Astrocyte (in vitro differentiated cells and primary cell): ENCODE results near the gene ZBTB46. TPM values are rescaled to one million over a fixed set of nuclear protein-coding genes. Genes with fewer than 3 reads are reported as not detected.

Experiments
- DNase-seq: peaks from one replicate; pipeline ENCODE4 v3.0.0-alpha.2; 2010; ENCODE audit warnings: low read depth
- FAIRE-seq: peaks from 2 replicates; lab custom pipeline; 2011; peaks lifted over from hg19 to GRCh38; lab: Jason Lieb, UNC
- H2AFZ ChIP-seq: 2 replicates; pipeline ENCODE4 v1.6.0; 2012; ENCODE audit warnings: low read depth, low read length, inconsistent platforms
- H3K27ac ChIP-seq: 2 replicates; pipeline ENCODE4 v1.5.1; 2011; ENCODE audit warnings: low read depth, low read length, inconsistent platforms
- H3K27me3 ChIP-seq: 2 replicates; pipeline ENCODE4 v1.6.0; 2011; ENCODE audit warnings: low read length, inconsistent platforms; ENCODE audit not compliant: insufficient read depth
- H3K36me3 ChIP-seq: 2 replicates; pipeline ENCODE4 v1.5.1; 2011; ENCODE audit warnings: low read length, inconsistent platforms; ENCODE audit not compliant: insufficient read depth
- H3K4me1 ChIP-seq: 2 replicates; pipeline ENCODE4 v1.5.1; 2011; ENCODE audit warnings: low read length, inconsistent platforms; ENCODE audit not compliant: insufficient read depth
- H3K4me2 ChIP-seq: 2 replicates; pipeline ENCODE4 v1.6.0; 2012; ENCODE audit warnings: low read length, inconsistent platforms
- H3K4me3 ChIP-seq: 2 replicates; pipeline ENCODE4 v1.5.1; 2011; ENCODE audit warnings: low read depth, mild to moderate bottlenecking, low read length, inconsistent platforms; ENCODE audit not compliant: insufficient read depth
- H3K79me2 ChIP-seq: 2 replicates; pipeline ENCODE4 v1.6.0; 2012; ENCODE audit warnings: mild to moderate bottlenecking, low read length, inconsistent platforms; ENCODE audit not compliant: insufficient read depth
- H3K9ac ChIP-seq: 2 replicates; pipeline ENCODE4 v1.6.0; 2012; ENCODE audit warnings: mild to moderate bottlenecking, low read length, inconsistent platforms
- H3K9me3 ChIP-seq: 2 replicates; pipeline ENCODE4 v1.5.1; 2012; ENCODE audit warnings: low read depth, mild to moderate bottlenecking, low read length, inconsistent platforms; ENCODE audit not compliant: insufficient read depth
- H4K20me1 ChIP-seq: 2 replicates; pipeline ENCODE4 v1.6.0; 2012; ENCODE audit warnings: low read length, inconsistent platforms; ENCODE audit not compliant: insufficient read depth
- H3K27ac Mint-ChIP-seq: one replicate; pipeline ENCODE4 v1.8.0; 2021; ENCODE audit warnings: mild to moderate bottlenecking, mixed read lengths; ENCODE audit not compliant: unreplicated experiment
- H3K27me3 Mint-ChIP-seq: one replicate; pipeline ENCODE4 v1.8.0; 2021; ENCODE audit warnings: low read depth, mixed read lengths; ENCODE audit not compliant: unreplicated experiment
- H3K36me3 Mint-ChIP-seq: one replicate; pipeline ENCODE4 v1.8.0; 2021; ENCODE audit warnings: low read depth, mixed read lengths; ENCODE audit not compliant: unreplicated experiment
- H3K4me1 Mint-ChIP-seq: one replicate; pipeline ENCODE4 v1.8.0; 2021; ENCODE audit warnings: low read depth, mixed read lengths; ENCODE audit not compliant: unreplicated experiment
- H3K4me3 Mint-ChIP-seq: one replicate; pipeline ENCODE4 v1.8.0; 2021; ENCODE audit warnings: mild to moderate bottlenecking, moderate library complexity, mixed read lengths; ENCODE audit not compliant: unreplicated experiment
- H3K9me3 Mint-ChIP-seq: one replicate; pipeline ENCODE4 v1.8.0; 2021; ENCODE audit warnings: mild to moderate bottlenecking, mixed read lengths; ENCODE audit not compliant: unreplicated experiment
- CTCF ChIP-seq: IDR thresholded peaks from 2 replicates; pipeline ENCODE4 v1.5.1; 2011; ENCODE audit warnings: low read depth, mild to moderate bottlenecking, inconsistent platforms, low read length, moderate library complexity; ENCODE audit not compliant: insufficient read depth
- EZH2 ChIP-seq: IDR thresholded peaks from 2 replicates; pipeline ENCODE4 v1.6.1; 2012; ENCODE audit warnings: mild to moderate bottlenecking, low read length, inconsistent platforms; ENCODE audit not compliant: insufficient read depth
- total RNA-seq: library from RNA; stranded (reverse); gene quantifications from 2 replicates; pipeline ENCODE4 v1.2.1, GENCODE V29; 2021

The ZBTB46 gene
- total RNA-seq, 1 donor from 2014 or later, result 13.9 TPM

GRCh38 chr20:63752411-63753101 is 78.5 kb downstream of the ZBTB46 start:
- no peak overlapping the region for H2AFZ ChIP-seq
- no peak for DNase-seq
- no peaks in the 10 kb centered on the region for H3K4me1 ChIP-seq
- no peak overlapping the region for H3K4me3 Mint-ChIP-seq
- H3K9me3 Mint-ChIP-seq, result no peaks in the 10 kb centered on the region
- H3K27ac ChIP-seq, result no peak overlapping the region
- H4K20me1 ChIP-seq, result peaks cover 3% of the 10 kb centered on the region
- H3K27me3 ChIP-seq, result no peaks in the 10 kb centered on the region
- H3K9me3 ChIP-seq, result no peaks in the 10 kb centered on the region
- H3K36me3 ChIP-seq, result no peaks in the 10 kb centered on the region
- H3K4me1 Mint-ChIP-seq, result peaks cover 4% of the 10 kb centered on the region
- no peak overlapping the region for H3K9ac ChIP-seq
- H3K4me3 ChIP-seq, result no peak overlapping the region
- no peak overlapping the region for H3K4me2 ChIP-seq
- no peaks in the 10 kb centered on the region for H3K79me2 ChIP-seq
- TF ChIP-seq EZH2, result no peak
- no peak for TF ChIP-seq CTCF
- H3K27ac Mint-ChIP-seq, result no peak overlapping the region
- FAIRE-seq, result no peak
- H3K36me3 Mint-ChIP-seq, result peaks cover 4% of the 10 kb centered on the region
- H3K27me3 Mint-ChIP-seq, result no peaks in the 10 kb centered on the region

GRCh38 chr20:63751471-63752271 is 79.4 kb downstream of the ZBTB46 start:
- DNase-seq, result no peak
- Mint-ChIP-seq H3K27me3 (no peaks in the 10 kb centered on the region), H3K27ac (no peak overlapping the region), H3K4me1 (peaks cover 4% of the 10 kb centered on the region), H3K9me3 (no peaks in the 10 kb centered on the region), H3K4me3 (no peak overlapping the region), H3K36me3 (peaks cover 4% of the 10 kb centered on the region)
- Histone ChIP-seq H3K9ac (no peak overlapping the region), H3K27ac (no peak overlapping the region), H3K4me1 (no peaks in the 10 kb centered on the region), H3K9me3 (no peaks in the 10 kb centered on the region), H3K79me2 (no peaks in the 10 kb centered on the region), H3K27me3 (no peaks in the 10 kb centered on the region), H3K36me3 (no peaks in the 10 kb centered on the region), H3K4me3 (no peak overlapping the region), H3K4me2 (no peak overlapping the region), H2AFZ (no peak overlapping the region), H4K20me1 (peaks cover 3% of the 10 kb centered on the region)
- no peak for TF ChIP-seq CTCF
- no peak for FAIRE-seq
